ENCODE measurements around the gene MSI2.

The MSI2 gene

DNA sequence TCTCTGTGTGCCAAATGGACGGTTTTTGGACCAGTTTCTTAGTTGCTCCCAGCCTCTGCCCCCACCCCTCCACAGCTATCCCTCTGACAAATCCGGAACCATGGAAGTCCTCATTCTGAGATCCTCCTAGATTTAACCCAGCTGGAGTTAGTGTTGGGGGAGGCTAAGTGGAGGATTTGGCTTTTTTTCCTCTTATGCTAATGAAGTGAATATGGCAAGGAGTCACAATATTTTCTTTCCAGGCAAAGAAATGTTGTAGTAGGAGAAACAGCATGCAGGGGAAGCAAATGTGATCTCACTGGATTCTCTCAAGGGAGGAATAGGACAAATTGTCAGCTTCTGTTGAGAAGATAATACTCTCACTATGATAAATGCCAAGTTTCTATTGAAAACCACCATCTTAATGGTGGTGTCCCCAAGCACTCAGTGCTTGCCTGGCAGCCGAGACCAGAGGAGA is 159.5 kb downstream of the MSI2 start:
- DNase-seq (ENCODE audit: low read depth in 2 of 2), result no peak

DNA sequence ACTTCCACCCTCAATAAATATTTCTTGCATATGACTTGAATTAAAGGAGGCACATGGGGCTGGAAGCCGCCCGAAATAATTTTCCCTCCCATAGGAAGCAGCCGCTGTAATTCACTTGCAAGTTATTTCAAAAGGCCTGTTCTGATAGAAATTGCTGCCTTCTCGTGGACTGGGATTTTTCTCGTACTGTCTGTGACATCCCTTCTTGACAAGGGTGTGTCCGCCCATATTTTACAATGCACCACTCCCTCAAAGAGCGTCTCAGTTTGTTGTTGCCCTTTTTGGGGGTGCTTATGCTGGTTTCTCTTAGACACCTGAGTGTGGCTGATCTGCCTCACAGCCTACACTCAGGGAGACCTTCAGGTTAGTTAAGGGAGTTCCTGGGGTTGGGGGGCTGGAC is 160.0 kb downstream of the MSI2 start:
- DNase-seq (ENCODE audit: low read depth in 2 of 2), result no peak

DNA sequence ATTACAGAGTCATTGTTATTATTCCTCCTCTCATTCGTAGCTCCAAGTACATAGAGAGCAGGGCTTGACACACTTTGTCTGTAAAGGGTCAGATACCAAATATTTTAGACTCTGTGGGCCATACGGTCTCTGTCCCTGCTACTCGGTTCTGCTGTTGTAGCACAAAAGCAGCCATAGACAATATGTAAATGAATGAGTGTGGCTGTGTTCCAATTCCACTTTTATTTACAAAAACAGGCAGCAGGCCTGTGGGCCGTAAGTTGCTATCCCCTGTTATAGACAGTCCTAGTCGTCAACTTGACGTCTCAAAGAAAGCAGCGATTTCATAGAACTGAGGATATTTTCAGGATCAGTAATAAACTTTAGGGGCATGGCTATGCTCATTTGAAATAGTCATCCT is 161.6 kb downstream of the MSI2 start:
- DNase-seq (ENCODE audit: low read depth in 2 of 2), result no peak

DNA sequence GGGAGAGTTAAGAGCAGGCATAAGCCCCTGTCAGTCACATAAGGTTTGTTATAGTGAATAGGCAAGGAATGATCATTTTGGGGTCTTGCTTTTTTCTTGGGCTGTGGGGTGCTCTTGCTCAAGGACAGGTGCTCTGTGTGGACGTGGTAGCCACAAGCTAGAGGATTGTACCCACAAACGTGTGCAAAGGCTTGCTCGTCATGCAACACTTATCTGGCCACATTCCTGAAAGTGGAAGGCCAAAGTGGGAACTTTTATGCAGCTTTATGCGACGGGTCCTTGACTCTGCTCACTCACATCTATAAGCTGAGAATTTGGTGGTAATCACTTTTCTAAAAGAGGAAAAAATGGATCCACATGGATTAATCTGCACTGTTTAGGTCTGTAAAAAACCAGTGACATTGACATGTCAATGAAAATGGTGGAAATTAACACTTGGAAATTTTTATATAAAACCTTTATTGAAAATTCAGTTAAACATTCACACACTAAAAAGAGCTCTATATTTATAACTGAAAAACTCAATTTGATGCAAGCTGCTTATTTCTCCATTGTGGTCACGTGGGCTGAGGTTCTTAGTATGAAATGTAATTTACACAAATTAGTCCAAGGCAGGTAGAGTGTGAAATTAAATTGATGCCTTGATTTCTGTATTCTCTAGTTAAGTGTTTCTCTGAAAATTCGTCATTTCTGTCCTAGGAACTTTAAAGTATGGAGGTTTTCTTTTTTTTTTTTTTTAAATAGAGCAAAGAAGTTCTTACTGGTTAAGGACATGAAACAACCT is 162.3 kb downstream of the MSI2 start:
- no peak for DNase-seq (ENCODE audit: low read depth in 2 of 2)

DNA sequence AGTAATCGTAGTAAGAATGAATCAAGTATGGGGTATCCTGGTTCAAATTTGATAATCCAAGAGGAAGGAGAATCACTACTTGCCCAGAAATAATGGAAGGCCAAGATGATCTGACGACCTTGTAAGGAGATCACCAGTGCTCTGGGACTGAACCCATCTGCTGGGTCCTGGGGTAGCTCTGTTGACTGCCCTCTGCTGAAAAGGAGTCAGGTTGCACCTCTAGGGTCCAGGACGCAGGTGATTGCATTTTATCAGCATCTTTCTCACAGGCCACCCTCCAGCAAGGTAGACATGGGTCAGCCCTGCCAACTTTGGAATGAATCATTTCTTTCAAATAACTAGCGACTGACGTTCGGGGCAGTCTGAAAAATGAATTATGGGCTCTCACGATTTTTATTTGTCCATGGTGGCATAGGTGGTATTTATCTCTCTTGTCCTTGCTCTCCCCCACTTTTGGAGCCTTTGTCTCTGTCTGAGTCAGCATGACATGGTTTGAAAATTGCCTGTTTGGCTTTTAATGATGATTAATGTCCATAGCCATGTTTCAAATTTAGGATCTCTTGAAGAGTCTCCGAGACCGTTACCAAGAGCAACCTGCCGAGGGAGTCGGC is 163.7 kb downstream of the MSI2 start:
- no peak for DNase-seq (ENCODE audit: low read depth in 2 of 2)

DNA sequence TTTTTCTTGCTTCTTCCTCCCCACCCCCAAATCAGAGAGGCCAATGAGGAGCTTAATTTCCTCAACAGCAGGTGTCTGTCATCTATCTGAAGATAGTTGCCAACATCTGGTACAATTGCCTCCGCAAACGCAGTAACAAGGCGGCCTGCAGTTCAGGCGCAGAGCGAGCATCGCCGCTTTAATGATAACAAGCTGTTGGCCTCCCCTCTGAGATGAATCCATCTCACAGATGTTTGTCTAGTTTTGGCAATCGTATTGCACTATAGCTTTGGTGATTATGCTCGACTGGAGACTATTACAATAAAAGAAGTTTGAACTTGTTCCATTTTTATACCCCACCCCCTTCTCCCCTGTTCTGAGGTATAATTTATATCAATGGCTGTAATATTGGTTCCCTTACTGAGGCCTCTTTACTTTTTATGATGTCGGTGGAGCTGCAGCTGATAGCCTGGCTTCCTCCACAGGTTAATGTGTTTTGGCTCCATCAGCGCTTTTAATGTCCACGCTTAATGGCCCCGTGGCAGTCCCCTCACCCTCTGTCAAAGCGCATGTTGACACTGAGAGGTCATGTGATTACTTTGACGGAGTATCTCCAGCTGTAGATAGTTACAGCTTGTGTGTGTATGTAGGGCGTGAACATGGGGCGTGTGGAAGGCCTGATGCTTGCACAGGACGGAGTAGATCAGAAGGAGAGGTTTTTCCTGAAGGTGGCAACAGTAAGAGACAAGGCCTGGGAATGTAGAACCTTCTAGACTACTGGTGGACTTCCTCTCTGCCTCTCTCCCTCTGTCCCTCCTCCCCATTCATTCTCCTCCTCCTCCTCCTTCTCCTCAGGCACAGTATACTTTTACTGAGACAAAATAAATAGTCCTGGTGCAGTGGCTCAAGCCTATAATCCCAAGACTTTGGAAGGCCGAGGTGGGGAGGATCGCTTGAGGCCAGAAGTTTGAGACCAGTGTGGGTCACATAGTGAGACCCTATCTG is 164.7 kb downstream of the MSI2 start:
- DNase-seq (ENCODE audit: low read depth in 2 of 2), result no peak

DNA sequence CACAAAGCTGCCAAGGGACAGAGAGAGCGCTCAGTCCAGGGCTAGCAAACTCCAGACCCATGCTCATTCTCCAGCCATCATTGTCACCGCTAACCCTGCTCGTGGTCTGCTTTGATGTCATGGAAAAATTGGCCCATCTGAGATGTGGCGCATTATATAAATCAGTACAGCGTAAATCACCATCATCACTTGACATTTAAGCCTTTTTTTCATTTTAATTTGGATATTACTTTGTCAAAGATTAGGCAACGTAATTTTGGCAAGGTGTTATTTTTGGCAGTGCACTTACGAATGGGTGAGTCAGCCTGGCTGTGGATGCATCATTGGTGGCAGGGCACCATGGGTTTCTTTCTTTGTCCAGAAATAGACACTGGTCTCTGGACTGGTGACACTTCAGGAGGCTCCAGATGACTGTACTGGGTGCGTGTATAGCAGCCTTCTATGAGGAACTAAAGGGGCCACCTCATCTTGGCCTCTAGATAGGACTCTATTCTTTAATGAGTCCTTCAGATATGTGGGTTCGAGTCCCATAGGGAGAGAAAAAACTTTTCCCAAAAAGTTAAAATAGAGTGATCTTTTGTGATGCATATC is 166.3 kb downstream of the MSI2 start:
- DNase-seq (ENCODE audit: low read depth in 2 of 2), result no peak

DNA sequence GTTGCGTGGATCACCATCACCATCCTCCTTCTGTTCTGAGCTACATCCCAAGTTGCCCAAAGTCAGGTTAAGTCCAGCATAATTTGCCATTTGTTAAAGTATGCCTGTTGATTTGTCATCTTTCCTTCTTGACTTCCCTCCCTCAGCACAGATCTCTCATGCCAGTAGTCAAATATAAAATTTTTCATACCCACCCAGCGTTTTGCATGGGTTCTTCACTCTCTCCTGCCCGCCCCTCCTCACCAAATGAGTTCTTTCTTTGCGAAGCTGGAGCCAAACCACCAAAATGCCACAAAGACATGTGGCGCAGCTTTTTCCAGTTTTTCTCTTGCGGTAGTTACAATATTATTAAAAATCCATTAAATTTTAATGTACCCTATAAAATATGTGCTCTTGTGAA is 167.2 kb downstream of the MSI2 start:
- DNase-seq (ENCODE audit: low read depth in 2 of 2), result no peak

DNA sequence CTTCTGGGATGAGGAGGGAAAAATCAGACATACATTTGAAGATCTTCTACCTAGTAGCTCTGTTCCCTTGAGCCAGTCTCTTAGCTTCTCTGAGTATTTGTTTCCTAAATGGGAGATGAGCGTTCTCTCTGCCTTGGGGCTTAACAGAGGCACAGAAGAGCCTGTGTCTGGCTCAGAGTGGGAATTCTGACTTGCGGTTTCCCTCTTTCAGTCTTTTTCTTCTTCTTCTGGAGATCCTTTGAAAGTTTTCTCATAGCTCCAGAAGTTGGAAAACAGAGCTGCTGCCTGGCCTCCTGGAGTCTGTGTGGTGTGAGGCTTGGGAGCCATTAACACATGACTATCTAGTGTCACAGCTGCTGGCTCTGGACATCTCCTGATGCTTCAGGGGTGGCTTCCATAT is 167.9 kb downstream of the MSI2 start:
- DNase-seq (ENCODE audit: low read depth in 2 of 2), result no peak

DNA sequence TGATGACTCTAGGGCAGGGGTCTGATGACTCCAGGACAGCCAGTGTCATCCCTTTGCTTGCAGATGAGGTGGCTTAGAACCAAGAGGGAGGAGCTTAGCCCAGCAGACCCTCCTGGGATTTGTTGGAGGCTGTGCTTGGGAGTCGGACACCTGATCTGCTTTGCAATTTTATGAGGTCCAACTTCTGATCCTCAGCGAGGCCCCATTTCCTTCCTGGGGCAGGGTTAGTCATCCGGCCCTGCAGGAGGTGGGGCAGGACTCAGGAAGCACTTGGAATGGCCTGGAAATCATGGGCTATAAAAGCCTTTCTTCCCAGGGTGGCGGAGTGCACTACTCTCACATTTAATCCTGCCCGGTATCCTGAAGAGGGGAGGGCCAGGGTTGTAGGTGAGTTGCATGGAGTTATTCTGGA is 168.5 kb downstream of the MSI2 start:
- DNase-seq (ENCODE audit: low read depth in 2 of 2), result no peak

DNA sequence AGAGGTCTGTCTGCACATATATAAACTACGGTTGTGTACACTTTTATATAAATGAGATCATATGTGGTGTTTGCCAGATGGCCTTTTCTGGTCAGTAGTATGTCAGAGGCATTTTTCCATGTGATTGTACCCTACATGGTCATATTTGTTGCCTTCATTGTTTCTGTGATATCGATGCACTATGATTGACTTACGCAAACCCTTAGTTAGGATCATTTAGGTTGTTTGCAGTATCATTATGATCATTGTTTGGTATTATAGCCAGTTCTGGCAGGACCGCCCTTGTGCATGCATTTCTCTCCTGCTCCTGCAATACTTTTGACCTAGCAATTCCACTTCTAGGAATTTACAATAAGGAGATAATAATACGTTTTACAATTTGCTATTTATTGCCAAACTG is 169.1 kb downstream of the MSI2 start:
- no peak for DNase-seq (ENCODE audit: low read depth in 2 of 2)

DNA sequence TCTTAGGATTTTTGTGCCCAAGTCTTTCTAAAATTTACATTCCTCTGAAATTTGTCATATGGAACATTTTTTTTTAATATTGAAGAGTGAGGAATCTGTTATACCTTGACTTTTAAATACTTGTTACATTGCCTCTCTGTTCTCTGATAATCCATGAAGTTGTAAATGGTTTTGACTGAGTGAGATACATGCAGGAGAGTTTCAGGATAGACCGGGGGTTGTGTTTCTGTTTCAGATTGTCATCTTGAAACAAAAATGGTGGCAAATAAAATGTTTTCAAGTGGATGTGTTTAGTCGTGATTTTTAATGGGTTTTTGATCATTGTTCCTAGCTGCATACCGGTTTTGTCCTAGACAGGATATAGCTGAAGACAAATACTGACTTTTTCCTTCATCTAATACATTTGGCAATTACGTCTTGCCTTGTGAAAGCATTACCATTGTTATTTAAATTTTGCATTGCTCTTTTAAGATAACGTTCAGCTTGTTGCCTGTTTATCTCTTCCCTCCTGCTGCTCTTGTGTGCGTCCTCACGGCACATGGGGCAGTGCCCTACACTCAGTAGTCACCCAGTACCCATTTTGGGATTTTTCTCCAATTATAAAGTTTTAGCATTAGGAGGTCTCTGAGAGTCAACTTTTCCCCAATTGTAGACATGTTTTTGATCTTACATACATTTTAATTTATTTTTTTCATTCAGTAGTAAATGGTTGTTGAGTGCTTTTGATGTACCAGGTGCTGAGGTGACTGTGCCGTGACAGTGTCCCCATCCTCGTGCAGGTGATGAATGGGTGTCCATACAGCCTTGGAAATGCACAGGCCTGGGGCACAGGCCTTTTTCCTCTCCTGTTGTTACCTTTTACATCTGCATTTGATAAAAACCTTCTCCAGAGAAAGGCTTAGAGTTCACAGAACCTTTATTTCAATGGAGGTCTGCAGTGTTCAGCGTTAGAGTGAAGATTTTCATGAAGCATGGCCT is 169.9 kb downstream of the MSI2 start:
- no peak for DNase-seq (ENCODE audit: low read depth in 2 of 2)

DNA sequence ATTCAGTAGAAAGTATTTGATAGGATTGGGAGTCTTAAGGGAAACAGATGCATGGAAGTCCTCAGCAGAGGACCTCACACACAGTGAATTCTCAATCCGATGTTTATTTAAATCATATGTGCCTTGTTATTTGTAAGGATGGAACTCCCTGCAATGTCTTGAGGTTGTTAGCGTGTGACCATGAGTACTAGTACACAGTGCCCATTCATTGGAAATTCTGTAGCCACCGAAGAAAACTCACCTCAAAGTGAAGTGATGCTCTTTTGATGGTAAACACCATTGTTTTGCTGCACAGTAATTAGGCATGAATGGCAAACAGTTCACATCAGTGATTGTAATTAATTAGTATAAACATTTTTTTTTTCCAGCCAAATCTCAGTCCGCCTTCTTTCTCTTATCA is 173.6 kb downstream of the MSI2 start:
- DNase-seq (ENCODE audit: low read depth in 2 of 2), result no peak

DNA sequence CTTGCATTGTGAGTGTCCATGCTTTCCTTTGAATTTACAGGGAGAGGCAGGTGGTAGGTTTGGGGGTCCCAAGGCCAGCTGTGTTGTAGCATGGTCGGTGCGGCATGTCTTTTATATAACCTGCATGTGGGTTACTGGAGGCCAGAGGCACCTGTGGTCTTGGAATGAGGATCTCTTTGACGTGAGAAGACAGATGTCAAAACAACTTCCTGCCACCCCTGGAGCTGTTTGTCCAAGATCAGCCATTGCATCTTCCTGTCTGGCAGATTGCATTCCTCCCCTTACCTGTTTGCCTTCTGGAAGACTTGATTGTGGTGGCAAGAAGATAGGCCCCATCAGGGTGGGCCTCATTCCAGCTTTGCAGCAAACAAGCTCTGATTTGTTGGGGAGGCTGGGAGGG is 175.1 kb downstream of the MSI2 start:
- no peak for DNase-seq (ENCODE audit: low read depth in 2 of 2)

DNA sequence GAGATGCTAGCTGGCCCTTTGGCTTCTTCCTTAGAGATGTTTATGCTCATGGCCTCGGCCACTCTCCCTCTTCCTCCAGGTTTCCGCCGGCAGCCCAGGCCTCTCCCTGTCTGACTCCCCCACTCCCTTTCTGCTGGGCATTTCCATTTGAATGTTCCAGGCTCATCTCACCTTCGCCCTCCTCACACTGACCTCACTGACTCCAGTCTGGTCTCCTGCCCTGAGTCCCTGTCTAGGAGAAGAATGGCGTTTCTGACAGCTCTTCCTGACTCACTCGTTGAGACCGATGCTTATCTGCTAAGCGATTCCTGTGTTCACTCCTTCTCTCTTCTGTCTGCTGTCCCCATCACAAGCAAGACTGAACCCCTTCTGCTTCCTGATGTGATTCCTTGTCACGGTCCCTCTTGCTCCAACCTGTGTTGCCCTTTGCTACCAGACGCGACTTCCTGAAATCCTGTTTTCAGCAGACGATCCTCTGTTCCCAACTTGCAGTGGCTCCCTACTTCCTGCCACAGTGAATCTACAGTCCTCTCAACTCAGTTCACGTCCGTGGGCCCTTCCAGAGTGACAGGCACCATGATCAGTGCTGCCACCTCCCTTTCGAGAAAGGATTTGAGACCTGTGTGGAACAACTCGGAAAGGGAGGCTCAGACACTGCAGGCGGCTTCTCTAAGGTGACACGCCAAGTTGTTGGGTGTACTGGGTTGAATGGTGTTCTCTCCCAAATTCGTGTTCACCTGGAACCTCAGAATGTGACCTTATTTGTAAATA is 176.4 kb downstream of the MSI2 start:
- no peak for DNase-seq (ENCODE audit: low read depth in 2 of 2)

DNA sequence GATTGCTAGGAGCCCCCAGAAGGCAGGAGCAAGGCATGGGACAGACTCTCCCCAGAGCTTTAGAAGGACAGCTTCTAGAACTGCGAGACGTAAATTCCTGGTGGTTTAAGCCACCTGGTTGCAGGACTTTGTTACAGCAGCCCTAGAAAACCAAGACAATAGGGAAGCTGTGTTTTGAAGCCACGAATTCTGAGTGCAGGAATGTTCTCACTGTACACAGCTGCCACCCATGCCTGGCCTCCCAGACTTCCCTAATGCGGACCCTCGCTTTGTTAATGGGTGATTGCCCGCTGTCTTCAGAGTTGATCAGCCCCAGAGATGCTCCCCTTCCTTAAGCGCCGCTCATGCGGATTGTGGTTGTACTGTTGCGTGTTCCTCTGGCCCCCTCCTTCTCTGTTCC is 177.1 kb downstream of the MSI2 start:
- DNase-seq (ENCODE audit: low read depth in 2 of 2), result no peak

DNA sequence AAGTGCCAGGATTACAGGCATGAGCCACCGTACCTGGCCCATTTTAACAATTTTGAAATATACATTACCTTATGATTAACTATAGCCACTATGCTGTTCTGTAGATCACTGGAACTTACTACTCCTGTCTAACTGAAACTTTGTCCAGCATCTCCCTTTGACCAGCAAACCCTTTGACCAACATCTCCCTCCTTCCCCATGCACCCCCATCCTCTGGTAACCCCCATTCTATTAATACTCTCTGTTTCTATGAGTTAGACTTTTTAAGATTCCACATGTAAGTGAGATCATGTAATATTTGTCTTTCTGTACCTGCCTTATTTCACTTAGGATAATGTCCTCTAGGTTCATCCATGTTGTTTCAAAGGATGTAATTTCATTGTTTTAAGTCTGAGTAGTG is 178.0 kb downstream of the MSI2 start:
- no peak for DNase-seq (ENCODE audit: low read depth in 2 of 2)

DNA sequence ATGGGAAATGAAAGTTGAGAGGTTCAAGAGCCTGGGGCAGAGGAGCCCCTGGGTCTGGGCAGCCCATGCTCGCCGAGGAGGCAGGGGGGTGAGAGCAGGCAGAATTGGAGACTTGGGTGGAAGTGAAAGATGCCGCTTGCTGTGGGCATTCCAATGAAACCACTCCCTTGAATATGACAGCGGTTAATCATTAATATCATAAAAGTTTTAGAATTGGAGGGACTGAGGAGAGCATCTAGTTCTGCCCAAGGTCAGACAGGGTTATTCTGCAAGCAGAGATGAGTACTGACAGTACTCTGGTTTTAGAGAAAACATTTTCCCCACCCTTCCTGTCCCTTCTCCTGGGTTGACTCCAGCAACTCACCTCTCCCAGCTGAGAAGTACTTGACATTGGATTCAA is 180.2 kb downstream of the MSI2 start:
- DNase-seq (ENCODE audit: low read depth in 2 of 2), result no peak

DNA sequence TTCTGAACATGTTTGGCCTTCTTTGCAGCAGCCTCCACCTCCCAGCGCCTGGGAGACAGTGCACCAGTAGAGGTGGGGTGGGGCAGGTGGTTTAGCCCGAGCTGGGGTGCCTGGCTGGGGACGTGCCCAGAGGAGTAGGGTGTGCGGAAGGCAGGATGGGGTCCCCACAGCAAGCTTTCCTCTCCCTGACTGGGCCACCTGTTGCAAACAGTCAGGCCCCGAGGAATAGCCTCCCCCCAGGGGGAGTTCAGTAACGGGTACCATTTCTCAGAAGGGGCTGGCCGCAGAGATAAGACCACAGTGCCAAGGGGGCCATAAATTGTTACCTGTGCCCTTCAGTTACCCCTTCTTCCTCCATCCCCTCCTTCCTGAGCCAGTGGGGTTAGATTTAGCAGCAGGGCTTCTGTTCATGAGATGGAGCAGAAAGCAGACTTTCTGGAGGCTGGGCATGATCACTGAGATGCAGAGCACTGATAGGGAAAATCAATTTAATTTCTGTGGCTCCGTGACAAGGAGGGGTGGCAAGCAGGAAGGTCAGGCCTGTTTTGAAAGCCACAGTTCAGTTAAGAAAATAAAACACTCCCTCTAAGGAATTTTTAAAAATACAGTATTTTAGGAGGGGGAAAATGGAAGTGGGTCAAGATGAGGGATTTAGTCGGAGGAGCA is 181.9 kb downstream of the MSI2 start:
- no peak for DNase-seq (ENCODE audit: low read depth in 2 of 2)

DNA sequence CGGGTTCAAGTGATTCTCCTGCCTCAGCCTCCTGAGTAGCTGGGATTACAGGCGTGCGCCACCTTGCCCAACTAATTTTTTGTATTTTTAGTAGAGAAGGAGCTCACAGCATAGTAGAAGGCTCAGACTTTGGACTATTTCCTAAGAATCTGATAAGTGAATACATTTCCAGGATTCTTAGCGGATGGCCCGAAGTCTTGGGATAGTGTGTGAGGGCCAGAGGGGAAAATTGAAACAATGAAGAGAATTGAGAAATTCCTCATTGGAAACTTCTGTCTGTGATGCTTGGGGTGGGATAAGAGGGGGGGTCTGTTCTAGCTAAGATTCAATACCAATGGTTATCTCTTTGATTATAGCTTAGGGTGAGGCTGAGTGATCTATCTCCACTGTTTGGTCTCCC is 183.3 kb downstream of the MSI2 start:
- no peak for DNase-seq (ENCODE audit: low read depth in 2 of 2)
